H1 (cell line): ENCODE measurements around the gene CASKIN2. TPM values are rescaled to one million over a fixed set of nuclear protein-coding genes. Genes with fewer than 3 reads are reported as not detected.

Experiments used
- polyA plus RNA-seq, 7 experiments: library from polyadenylated mRNA; depleted of rRNA in 3 of 7; stranded (reverse) in 5 of 7; unstranded in 2 of 7; fragments of >200 nt in 5 of 7; fragments of 200-250 nt in 2 of 7; gene quantifications; 1 replicate in 5 of 7; 2 replicates in 1 of 7; 4 replicates in 1 of 7; pipeline versions ENCODE4 v1.2.1 to v1.2.3, GENCODE V29; 2011 to 2013; ENCODE audit warnings: missing spikeins in 2 of 7, mixed read lengths in 2 of 7
- total RNA-seq: library from RNA; stranded (reverse); fragmentation: NEBNext Ultra II Directional; extraction: Animal tissue kit (Norgen Biotek cat#: 25700); gene quantifications from 2 replicates; pipeline ENCODE4 v1.2.1, GENCODE V29; 2021
- TF ChIP-seq, protein P1 (sequence below): IDR thresholded peaks from 2 replicates; pipeline ENCODE4 v1.6.1; 2012; ENCODE audit warnings: inconsistent platforms

CASKIN2 gene
- total and polyA plus RNA-seq, 2 of the 8 experiments (the other 6 are each of a cell fraction or from before 2014, with no cell fraction given): 6.7 to 32.3 TPM

DNA sequence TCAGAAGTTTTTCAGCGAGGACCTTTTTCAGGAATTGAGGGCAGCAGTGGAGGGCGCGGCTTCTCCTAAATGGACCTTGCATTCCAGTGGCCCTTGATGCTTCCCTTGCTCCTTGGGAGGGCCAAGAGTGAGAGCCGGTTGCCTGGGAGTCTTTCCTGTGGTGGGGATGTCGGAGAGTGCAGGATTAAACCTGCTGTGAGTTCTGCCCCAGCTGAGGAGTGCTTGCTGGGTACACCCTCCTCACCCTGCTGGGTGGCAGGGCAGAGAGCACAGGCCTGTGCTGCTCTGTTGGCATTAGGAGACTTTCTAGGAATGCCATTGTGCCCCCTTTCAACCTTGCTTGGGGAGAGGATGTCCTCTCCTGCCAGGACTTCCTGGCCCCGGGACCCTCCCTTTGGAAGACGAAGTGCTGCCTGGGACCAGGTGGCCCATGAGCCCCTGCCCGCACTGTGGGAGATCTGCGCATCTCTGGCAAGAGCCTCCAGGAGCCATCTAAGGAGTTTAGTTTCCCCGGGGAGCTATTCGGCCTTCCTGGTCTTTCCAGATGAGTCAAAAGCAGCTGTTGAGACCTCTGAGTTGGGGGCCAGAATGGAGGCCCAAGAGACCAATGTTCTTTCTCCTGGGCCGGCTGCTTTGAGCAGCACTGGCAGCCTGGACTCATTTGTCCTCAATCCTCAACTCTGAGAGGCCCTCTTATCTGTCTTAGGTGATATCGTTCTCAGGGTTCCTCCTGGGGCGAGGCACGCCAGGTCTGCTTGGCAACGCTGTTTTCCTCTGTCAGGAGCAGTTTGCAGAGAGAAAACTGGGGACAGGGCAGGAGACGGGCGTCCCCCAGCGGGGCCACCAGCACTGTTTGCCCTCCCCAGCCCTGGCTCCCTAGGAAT, 15.7 kb upstream of the CASKIN2 start (continued):
- TF ChIP-seq, protein P1, sequence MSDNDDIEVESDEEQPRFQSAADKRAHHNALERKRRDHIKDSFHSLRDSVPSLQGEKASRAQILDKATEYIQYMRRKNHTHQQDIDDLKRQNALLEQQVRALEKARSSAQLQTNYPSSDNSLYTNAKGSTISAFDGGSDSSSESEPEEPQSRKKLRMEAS: no peak
